HG03571 (cell line): ENCODE data around the gene IRF7.

Experiments
- ATAC-seq: cut with Tn5 transposase; IDR thresholded peaks from one replicate; pipeline ENCODE4 v1.9.1; 2021; ENCODE audit not compliant: unreplicated experiment

Gene IRF7

DNA sequence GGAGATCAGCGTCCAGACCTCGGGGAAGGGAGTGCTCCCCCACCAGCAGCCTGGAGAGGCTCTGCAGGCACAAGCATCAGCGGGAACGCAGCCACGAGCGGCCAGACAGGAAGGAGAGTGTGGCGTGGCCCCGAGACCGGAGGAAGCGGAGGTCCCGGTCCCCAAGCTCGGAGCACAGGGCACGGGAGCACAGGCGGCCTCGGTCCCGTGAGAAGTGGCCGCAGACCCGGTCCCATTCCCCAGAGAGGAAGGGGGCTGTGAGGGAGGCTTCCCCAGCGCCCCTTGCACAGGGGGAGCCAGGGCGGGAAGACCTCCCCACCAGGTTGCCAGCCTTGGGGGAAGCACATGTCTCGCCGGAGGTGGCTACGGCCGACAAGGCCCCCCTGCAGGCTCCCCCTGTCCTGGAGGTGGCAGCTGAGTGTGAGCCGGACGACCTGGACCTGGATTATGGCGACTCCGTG lies 6.9 kb downstream of the IRF7 start:
- ATAC-seq, result no peak

DNA sequence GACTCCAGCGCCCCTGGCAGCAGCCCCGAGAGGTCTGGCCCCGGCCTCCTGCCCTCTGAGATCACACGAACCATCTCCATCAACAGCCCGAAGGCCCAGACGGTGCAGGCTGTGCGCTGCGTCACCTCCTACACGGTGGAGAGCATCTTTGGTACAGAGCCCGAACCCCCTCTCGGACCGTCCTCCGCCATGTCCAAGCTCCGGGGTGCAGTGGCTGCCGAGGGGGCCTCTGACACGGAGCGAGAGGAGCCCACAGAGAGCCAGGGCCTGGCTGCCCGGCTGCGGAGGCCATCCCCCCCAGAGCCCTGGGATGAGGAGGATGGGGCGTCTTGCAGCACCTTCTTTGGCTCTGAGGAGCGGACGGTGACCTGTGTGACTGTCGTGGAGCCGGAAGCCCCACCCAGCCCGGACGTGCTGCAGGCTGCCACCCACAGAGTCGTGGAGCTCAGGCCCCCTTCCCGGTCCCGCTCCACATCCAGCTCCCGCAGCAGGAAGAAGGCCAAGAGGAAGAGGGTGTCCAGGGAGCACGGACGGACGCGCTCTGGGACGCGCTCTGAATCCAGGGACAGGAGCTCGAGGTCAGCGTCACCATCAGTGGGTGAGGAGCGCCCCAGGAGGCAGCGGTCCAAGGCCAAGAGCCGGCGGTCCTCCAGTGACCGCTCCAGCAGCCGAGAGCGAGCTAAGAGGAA lies 7.6 kb downstream of the IRF7 start:
- no peak for ATAC-seq

DNA sequence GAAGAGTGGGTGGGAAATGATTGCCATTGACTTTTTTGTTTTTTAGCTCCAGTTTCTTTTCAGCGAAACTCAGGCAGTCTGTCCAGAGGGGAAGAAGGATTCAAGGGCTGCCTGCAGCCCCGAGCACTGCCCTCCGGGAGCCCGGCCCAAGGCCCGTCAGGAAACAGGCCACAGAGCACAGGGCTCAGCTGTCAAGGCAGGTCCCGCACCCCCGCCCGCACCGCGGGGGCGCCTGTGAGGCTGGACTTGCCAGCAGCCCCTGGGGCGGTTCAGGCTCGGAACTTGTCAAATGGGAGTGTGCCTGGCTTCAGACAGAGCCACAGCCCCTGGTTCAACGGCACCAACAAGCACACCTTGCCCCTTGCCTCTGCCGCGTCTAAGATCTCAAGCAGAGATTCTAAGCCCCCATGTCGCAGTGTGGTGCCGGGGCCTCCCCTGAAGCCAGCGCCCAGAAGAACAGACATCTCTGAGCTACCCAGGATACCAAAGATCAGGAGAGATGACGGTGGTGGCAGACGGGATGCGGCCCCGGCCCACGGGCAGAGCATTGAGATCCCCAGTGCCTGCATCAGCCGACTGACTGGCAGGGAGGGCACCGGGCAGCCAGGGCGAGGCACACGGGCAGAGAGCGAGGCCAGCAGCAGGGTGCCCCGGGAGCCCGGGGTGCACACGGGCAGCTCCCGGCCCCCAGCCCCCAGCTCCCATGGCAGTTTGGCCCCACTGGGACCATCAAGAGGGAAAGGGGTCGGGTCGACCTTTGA lies 8.6 kb downstream of the IRF7 start:
- no peak for ATAC-seq

DNA sequence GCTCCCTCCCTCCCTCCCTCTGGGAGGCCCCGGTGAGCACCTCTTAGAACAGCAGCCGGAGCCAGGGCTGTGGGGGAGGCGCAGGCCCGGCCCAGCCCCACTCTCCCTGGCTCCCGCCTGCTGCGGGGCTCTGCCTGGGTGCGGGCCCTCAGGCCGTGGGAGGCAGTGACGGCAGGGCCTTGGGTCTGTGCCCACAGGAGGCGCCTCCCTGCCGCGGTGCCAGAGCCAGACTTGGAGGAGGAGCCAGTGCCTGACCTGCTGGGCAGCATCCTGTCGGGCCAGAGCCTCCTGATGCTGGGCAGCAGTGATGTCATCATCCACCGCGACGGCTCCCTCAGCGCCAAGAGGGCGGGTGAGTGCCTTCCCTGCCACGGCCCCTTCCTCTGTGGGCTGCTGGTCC lies 9.5 kb downstream of the IRF7 start:
- ATAC-seq, result no peak

DNA sequence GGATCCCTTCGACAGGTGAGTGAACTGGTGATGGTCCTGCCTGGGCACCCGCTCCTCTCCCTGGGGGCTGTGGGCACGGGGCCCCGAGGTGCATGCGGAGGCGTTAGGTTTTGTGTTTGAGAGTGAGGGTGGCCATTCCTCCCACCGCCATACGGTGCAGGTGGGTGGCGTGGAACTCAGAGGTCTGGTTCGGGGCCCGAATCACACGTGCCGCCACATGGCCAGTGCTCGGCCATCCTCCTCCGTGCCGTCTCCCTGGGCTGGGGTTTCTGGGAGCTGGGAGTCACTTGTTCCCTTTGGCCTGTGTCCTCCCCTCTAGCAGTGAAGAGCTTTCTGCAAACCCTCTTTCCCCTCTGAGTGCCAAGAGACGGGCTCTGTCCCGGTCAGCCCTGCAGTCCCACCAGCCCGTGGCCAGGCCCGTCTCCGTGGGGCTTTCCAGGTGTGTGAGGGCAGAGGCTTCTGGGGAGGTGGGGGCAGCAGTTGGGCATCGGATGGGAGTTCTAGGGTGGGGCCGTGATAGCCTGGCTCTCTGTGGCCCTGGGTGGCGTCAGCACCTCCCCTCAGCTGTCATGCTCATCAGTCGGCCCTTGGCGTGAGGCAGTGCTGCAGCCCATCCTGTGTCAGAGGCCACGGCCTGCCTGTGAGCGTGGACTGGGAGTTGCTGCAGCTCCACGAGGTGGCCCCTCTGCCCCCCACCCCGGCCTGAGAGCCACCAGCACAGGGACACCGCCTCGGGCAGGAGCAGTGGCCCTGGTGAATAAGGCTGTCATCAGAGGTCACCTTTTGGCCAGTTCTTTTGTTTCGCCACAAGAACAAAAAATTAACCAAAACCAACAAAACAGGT lies 10.2 kb downstream of the IRF7 start:
- no peak for ATAC-seq

DNA sequence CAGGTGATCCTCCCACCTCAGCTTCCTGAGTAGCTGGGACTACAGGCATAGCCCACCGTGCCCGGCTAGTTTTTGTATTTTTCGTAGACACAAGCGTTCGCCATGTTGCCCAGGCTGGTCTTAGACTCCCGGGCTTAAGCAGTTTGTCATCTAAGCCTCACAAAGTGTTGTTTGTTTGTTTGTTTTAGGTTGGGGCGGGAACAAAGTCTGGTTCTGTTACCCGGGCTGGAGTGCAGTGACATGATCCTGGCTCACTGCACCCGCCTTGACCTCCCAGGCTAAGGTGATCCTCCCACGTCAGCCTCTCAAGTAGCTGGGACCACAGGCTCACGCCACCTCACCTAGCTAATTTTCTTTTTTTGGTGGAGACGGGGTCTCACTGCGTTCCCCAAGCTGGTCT lies 12.6 kb downstream of the IRF7 start:
- no peak for ATAC-seq

DNA sequence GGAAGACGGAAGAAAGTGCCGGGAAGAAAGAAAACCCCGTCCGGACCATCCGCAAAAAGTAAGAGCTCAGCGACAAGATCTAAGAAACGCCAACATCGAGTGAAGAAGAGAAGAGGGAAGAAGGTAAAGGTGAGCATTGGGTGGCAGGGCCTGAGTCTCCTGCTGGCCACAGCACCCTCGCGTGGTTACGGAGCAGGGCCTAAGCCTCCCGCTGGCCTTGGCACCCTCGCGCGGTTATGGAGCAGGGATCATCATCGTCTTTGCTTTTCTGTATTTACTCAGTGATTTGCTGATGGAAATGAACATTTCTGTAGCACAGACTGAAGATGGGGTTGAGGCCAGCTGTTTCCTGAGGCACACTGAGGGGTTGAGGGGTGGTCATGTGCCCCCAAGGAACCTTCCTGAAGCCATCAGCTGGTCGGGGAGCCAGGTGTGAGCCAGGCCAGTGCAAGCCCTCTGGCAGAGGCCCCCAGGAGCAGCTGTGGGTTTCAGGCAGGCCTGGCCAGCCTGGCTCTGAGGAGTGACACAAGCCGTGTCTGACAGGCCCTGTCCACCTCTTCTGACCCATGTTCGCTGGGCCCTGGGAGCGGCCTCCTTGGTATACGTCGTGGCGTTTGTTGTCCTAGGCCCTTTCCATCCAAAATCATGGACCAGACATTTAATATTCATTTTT lies 14.0 kb downstream of the IRF7 start:
- ATAC-seq, result no peak

DNA sequence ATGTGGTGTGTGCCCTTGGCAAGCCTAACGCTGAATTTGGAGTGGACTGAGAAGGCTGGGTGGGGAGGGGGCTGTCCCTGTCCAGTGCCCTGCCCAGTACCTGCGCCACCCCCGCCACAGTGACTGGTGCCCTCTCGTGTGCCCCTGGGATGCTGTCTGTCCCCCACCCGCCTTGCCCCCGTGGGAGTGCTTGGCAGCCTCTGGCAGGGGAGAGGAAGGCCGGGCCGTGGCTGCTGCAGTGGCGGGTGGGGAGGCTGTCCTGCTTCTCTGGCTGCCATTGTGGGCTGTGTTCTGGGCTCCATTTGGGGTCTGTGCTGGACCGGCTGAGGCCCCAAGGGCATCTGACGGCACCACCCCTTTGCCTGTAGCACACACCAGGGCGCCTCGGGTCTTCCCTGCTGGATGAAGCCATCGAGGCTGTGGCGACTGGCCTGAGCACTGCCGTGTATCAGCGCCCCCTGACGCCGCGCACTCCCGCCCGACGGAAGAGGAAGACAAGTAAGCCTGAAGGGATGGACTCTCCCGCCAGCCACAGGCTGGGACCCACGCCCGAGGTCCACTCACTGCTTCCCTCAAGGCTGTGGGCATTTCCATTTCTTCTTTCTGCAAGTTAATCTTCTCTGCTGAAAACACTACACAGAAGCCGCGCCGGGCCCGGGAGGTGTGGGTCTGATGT lies 17.6 kb downstream of the IRF7 start:
- ATAC-seq, result no peak

DNA sequence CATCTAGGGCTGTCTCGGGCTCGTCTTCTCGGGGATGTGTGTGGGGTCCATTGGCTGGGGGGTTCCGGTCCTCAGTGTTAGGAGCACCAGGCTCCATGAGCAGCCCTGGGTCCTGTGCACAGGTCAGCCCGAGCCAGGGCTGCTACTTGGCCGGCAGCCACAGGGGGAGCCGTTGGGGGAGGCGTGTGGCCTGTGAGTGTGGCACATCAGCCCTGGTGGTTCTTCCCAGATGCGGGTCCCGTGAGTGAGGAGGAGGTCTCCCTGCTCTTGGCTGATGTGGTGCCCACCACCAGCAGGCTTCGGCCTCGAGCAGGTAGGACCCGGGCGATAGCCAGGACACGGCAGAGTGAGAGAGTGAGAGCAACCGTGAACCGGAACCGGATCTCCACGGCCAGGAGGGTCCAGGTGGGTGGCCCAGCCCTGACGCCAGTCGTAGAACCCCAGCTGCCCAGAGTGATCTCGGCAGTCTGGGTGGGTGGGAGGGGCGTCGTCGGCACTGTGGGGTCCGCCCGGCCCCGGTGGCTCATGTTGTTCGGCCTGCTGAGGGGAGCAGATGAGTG lies 18.5 kb downstream of the IRF7 start:
- ATAC-seq, result no peak

DNA sequence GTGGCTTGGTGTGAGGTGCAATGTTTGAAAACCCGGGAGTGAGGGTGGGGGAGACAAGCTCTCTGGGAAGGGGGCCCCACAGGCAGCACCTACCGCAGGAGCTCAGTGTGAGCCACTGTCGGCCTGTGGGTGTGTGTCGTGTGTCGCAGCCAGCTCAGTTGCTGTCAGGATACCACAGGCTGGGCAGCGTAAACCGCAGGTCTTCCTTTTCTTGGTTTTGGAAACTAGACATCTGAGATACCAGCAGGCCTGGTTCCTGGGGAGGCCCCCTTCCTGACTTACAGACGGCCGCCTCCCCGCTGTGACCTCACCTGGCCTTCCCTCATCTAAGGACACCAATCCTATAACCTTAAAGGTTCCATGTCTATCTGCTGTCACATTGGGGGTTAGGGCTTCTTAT lies 19.4 kb downstream of the IRF7 start:
- ATAC-seq, result no peak

DNA sequence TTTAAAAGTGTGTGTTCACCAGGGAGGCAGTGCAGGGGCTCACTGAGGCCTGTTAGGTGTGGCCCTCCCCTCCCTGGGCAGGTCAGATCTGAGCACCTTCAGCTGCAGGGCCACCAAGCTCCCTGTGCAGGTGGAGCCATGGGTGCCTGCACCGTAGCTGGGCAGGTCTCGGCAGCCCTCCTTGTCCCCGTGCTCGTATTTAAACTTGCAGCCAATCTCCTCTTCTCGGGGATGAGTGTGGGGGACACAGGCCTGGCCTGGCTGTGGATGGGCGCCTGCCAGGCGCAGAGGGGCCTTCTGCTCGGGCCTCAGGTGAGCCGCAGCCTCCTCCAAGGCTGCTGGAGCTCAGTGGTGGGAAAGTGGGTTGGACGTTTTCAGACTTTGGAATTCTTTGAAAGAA lies 20.4 kb downstream of the IRF7 start:
- ATAC-seq, result no peak

DNA sequence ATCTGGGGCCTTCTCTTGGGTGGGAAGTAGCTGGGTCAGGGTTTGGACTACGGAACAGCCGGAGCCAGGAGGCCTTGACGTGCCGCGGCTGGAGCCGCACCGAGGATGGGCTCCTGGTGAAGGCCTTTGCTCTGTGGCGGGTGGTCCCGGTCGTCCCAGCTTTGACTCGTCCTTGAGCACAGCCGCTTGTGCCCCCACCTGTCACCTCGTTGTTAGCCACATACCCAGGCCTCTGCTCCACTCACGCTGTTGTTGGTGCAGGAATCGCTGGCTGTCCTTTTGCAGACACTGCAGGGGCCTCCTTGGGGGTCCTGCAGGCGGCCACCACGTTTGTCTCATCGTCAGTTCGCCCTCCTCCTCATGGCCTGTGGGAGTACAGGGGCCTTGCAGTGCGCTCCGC lies 22.4 kb downstream of the IRF7 start:
- ATAC-seq, result no peak

DNA sequence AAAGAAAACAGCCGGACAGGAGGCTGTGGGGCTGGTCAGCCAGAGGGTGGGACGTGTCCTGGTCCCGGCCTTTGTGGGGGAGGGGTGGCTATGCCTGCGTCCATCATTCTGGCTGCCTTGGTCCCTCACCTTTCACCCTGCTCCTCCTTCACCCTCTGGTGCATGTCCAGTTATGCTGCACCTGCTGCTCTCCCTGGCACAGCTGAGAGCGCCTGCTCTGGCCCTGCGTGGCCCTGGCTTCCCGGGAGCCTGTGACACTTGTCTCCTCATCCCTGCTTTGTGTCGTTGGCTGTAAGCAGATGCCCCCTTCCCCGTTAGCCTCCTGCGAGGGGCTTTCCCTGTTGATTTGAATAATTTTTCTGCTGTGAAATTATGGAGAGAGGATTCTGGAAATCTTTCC lies 22.8 kb downstream of the IRF7 start:
- ATAC-seq, result no peak

DNA sequence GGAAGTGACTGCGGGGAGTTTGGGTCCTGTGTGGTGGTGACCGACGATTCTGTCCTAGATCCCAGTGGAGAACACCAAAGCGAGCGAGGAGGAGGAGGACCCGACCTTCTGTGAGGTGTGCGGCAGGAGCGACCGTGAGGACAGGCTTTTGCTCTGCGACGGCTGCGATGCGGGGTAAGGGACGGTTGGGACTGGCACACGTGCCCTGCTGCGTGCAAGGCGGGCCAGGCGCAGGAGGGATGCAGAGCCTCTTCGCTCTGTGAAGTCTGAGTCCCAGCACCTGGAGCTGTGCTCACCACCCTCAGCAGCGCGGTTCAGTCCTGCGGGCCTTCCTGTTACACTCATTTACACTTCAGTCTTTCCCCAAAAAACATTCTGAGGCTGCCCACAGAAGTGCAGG lies 23.2 kb downstream of the IRF7 start:
- ATAC-seq, result no peak

DNA sequence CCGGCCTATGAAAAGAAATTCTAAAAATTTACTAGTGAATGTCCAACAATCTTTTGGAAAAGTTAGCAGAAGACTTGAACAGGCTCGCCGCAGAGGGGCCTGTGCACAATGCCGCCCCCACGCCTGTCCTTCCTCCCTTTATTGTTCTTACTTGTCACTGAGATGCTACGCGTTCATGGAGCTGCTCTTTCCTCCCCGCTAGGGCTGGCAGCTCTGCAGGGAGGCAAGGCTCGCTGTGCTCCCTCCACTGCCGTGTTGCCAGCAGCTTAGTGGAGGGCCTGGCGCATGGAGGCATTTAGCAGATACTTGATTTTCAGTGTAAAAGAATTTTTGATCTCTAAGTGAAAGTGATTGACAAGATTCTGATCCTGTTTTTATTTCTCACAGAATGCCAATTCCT lies 24.8 kb downstream of the IRF7 start:
- ATAC-seq, result no peak

DNA sequence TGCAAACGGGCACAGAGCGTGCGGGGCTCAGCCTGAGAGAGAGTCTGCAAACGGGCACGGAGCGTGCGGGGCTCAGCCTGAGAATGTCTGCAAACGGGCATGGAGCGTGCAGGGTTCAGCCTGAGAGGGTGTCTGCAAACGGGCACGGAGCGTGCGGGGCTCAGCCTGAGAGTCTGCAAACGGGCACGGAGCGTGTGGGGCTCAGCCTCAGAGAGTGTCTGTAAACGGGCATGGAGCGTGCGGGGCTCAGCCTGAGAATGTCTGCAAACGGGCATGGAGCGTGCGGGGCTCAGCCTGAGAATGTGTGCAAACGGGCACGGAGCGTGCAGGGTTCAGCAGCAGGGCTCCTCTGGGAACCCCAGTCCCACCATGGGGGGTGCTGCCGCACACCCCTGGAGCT lies 26.0 kb downstream of the IRF7 start:
- no peak for ATAC-seq

DNA sequence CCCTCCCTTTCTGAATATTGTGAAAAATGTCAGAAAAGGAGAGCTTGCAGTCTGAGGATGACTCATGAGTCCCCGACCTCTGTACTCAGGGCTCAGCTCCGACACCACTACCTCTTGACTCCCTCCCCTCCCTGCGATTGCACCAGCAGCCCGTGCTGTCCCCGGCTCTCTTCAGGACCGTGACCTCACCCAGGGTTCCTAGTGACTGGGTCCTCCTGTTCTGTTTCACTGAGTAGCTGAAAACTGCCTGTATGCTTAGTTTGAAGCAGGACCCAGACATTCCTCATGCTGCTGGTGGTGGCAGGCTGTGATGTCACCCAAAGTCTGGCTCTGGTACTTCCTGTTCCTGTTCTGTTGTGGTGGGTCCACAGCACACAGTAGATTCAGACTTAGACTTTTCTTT lies 27.8 kb downstream of the IRF7 start:
- ATAC-seq, result no peak

DNA sequence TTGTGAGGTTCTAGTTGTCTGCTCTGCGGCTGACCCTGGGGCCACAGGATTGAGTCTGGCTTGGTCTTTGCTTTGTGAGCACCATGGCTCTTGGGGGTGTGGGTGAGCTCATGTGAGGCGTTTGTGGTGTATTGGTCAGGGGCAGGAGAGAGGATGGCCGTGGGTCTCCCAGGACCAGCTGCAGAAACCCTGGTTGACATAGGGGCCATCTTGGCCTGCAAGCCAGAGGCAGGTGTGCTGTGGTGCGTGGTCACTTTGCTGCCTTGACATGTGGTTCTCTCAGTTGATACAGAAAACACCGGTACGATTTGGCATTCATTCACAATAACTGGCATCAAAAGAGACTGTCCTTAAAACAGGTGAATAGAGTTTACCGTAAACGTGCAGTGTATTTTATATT lies 28.2 kb downstream of the IRF7 start:
- ATAC-seq, result no peak

DNA sequence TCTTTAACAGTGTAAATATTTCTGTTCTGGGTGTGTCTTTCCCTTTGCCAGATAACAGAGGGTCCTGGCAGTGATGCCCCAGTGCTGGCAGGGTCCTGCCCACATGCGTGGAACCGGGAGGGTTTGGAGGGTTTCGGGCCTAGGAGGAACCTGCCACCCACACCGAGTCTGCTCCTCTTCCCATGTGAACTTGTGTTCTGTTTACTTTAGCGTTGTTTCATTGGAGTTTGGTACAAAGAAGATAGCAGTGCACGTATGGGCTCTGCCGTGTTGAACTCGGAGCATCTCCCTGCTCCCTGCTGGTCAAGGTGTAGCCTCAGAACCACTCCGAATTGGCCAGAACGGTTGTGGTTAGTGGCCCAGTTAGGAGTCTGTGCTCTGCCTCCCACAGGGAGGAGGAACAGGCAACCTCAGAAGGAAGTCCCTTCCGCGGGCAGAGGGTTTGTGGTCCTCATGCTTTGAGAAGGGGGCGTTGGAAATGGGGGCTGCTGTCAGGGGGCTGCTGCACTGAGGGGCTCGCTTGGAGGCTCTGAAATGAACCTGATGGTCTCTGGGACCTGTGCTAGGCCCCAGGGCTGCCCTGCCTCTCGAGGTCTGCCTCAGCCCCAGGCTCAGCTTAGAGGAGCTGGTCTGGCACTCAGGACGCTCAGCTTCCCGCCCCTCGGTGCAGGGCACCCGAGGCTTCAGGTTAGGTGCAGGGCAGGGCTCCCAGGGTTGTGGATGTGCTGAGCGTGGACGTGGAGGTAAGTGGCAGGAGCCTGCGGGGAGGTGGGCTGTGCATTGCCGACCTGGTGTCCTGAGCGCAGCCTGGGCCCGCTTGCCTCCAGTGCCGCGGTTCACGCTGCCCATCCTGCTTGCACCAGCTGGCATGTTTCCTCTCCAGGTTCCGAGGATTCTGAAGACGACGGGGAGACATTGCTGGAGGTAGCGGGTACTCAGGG lies 29.1 kb downstream of the IRF7 start:
- ATAC-seq, result no peak
